Fibroblast of peridontal ligament (primary cell): ENCODE data around the gene D2HGDH.
"Not testable (repeated sequence)": the region's sequence is repeated elsewhere in the genome, so short reads cannot be mapped to it uniquely, and the experiment has no call there.

Source experiments
- DNase-seq: peaks from one replicate; pipeline ENCODE4 v3.0.0-alpha.2; 2010; ENCODE audit errors: extremely low read depth

Gene D2HGDH

DNA sequence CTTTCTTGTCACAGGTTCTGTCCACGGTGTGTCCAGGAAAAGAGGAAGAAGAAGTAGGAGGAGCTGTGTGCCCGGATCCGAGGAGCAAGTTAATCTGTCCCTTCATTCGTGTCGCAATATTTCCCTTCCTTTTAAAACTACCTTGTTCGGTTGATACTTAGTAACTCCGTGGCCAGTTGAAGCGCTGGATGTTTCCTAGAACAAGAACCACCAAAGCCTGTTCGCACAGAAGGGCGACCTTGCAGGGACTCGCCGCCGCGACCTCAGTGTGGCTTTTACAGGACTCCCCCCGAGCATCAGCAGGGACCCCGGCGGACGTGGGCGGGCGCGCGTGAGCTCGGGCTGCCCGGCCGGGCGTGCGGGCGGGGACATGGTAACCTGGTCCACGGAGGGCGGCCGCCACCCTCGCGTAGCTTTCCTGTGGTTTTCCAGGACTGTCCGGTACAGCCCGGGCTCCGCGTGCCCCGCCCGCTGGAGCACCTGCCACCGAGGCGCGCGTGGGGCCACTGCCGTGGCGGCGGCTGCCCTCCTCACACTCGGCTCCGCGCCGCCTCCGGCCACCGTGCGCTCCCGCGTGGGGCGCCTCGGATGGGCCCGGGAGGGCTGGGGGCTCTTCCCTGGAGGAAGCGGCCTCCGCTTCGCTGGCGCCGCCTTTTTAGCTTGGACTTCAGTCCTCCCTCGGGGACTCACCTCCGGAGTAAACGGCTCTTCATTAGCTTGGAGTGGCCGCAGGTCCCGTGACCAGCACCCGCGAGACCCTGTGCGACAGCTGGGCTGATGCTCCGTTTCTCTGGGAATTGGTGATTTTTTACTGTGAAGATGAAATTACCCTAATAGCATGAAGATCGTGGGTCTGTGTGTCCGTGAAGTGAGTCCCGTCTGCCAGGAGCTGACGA is 9.2 kb upstream of the D2HGDH start:
- no peak for DNase-seq

- no peak for DNase-seq
Measured at GRCh38 chr2:241726459-241726858, 8.0 kb upstream of the D2HGDH start.

- DNase-seq: no peak
Measured at GRCh38 chr2:241728000-241728399, 6.4 kb upstream of the D2HGDH start.

- DNase-seq: no peak
Measured at GRCh38 chr2:241728627-241729026, 5.8 kb upstream of the D2HGDH start.

GRCh38 chr2:241729868-241730267 is 4.6 kb upstream of the D2HGDH start:
- DNase-seq: no peak

- DNase-seq: no peak
Measured at GRCh38 chr2:241730671-241731293, 3.6 kb upstream of the D2HGDH start.

GRCh38 chr2:241732513-241733186 is 1.8 kb upstream of the D2HGDH start:
- DNase-seq: peak; percentile 21

DNA sequence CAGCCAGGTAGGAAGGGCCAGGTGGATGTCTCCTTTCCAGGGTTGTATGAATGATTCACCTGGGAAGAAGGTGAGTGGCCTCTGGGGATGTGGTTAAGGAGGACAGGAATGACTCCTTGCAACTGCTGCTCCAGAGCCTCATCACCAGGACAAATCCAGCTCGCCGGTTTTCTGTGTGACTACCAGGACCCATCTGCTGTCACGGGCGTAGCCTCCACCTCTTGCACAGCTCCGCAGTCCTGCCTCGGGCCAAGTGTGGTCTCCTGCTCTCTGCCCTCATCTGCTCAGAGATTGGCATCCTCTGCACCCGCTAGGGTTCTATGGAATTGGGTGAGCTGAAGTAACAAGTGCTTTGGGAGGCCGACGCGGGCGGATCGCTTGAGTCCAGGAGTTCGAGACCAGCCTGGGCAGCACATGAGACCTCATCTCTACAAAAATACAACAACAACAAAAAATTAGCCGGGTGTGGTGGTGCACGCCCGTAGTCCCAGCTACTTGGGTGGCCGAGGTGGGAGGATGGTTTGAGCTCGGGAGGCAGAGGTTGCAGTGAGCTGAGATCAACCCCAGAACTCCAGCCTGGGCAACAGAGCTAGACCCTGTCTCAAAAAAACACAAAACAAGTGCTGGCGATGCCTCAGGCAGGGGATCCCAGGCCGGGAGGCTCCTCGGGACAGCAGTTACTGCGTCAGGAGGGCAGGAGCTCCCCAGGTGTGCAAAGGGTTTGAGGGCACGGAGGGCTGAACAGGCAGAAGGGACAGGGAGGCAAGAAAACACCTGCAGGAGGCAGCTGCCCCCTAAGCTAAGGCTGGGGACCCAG is 831 bp upstream of the D2HGDH start:
- DNase-seq: no peak

DNA sequence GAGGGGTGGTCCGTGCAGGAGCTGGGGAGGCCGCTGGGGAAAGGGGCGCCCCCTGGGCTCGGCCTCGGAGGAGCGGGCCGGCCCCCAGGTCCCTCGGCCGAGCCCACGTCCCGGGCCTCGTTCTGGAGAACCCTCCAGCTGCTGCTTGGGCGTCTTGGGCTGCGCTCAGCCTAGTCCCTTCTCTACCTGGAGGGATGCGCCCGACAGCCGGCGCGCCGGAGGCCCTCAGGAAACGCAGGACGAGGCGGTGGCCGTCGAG is 293 bp upstream of the D2HGDH start:
- no peak for DNase-seq

DNA sequence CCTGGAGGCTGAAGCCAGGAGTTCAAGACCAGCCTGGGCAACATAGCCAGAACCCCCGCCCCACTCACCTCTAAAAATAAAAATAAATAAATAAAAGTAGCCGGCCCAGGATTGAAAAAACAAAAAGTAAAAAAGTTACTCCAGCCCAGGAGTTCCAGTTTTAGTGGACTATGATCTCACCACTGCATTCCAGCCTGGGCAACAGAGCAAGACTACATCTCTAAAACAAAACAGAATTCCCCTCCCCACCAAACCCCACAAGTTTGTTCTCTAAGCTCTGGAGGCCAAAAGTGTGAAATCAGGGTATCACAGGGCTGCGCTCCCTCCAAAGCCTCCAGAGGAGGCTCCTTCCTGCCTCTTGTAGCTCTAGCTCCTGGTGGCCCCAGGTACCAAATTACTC is 1.7 kb downstream of the D2HGDH start:
- DNase-seq: no peak

GRCh38 chr2:241738040-241738686 is 3.7 kb downstream of the D2HGDH start:
- DNase-seq: no peak

GRCh38 chr2:241739177-241739576 is 4.7 kb downstream of the D2HGDH start:
- DNase-seq: no peak

DNA sequence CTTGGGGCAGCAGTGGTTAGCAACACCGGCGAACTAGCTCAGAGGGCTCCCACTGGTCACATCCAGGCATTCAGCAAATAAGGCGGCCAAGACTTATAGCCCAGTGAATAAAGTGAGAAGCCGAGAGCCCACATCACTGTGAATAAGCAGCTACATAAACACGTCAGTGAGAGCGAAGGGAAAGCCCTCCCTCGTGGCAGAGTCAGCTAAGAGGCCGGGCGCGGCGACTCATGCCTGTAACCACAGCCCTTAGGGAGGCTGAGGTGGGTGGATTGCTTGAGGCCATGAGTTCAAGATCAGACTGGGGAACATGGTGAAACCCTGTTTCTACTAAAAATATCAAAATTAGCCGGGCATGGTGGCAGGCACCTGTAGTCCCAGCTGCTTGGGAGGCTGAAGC is 5.2 kb downstream of the D2HGDH start:
- peak; percentile 76 for DNase-seq

- DNase-seq: no peak
Measured at GRCh38 chr2:241741016-241741415, 6.6 kb downstream of the D2HGDH start.

DNA sequence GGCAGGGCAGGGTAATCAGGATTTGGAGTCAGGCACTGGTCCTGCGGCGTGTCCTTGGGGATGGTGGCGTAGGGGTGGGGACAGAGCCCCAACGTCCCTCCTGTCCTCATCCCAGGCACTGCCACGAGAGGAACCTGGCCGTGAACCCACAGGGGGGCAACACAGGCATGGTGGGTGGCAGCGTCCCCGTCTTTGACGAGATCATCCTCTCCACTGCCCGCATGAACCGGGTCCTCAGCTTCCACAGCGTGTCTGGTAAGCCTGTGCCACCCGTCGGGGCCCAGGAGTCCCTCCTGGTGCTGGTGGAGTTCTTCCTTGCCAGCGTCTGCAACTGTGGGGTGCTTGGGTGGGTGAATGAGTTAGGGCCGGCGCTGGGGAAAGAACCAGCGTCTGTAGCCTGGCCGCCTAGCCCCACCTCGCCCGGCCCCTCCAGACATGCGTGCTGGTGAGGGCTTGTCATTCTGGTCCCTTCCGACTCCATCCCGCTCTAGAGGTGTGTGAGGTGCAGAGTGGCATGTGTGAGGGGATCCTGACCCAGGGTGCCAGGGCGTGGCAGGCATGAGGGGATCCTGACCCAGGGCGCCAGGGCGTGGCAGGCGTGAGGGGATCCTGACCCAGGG is 8.0 kb downstream of the D2HGDH start:
- DNase-seq: no peak

- not testable (repeated sequence) for DNase-seq
Measured at GRCh38 chr2:241743008-241743407, 8.6 kb downstream of the D2HGDH start.

- DNase-seq: no peak
Measured at GRCh38 chr2:241743620-241744019, 9.2 kb downstream of the D2HGDH start.

GRCh38 chr2:241744028-241744754 is 9.8 kb downstream of the D2HGDH start:
- no peak for DNase-seq

GRCh38 chr2:241745276-241745675 is 10.8 kb downstream of the D2HGDH start:
- DNase-seq: no peak

DNA sequence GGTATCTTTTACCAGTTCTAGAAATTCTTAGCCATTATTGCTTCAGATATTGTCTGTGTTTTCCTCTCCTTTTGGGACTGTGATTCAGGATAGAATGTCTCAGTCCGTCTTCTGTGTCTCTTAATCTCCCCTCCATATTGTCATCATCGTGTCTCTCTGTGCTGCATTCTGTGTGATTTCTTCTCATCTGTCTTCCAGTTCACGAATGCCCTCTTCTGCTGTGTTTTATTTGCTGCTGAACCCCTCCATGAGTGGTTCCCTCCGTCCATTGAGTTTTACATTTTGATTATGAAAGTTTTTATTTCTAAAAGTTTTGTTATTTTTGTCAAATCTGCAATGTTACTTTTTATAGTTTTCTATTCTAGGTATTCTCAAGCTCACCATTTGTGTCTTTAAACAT is 11.7 kb downstream of the D2HGDH start:
- no peak for DNase-seq
